SJCRH30 (cell line): ENCODE results near the gene ZNF41. TPM values are rescaled to one million over a fixed set of nuclear protein-coding genes. Genes with fewer than 3 reads are reported as not detected.

Experiments
- DNase-seq, 2 experiments: peaks; one replicate each; pipeline ENCODE4 v3.0.0-alpha.2; 2015 to 2020
- H3K27ac ChIP-seq: fragments of 250-450 bp; sonication (Bioruptor Pico); 2 replicates; pipeline ENCODE4 v1.5.1; 2020; ENCODE audit warnings: mild to moderate bottlenecking, moderate library complexity
- H3K27me3 ChIP-seq: fragments of 250-450 bp; sonication (Bioruptor Pico); 2 replicates; pipeline ENCODE4 v1.5.1; 2020; ENCODE audit warnings: mild to moderate bottlenecking, moderate library complexity
- H3K36me3 ChIP-seq: fragments of 250-450 bp; sonication (Bioruptor Pico); 2 replicates; pipeline ENCODE4 v1.5.1; 2020; ENCODE audit warnings: mild to moderate bottlenecking, moderate library complexity
- H3K4me1 ChIP-seq: fragments of 250-450 bp; sonication (Bioruptor Pico); 2 replicates; pipeline ENCODE4 v1.5.1; 2020; ENCODE audit warnings: mild to moderate bottlenecking, moderate library complexity
- H3K4me3 ChIP-seq: fragments of 250-450 bp; sonication (Bioruptor Pico); 2 replicates; pipeline ENCODE4 v1.5.1; 2020; ENCODE audit warnings: mild to moderate bottlenecking, moderate library complexity
- H3K9me3 ChIP-seq: fragments of 250-450 bp; sonication (Bioruptor Pico); replicated peaks from 2 replicates; pipeline ENCODE4 v1.5.1; 2020; ENCODE audit warnings: mild to moderate bottlenecking, moderate library complexity
- total RNA-seq: library from RNA; depleted of rRNA; stranded (reverse); fragments of >200 nt; shearing (Covaris generic); gene quantifications from 2 replicates; pipeline ENCODE4 v1.2.3, GENCODE V29; 2014

The ZNF41 gene
- total RNA-seq, 1 experiment from 2014 or later, result 7.2 TPM

GRCh38 chrX:47460561-47460960, 22.5 kb downstream of the ZNF41 start:
- H3K27me3 ChIP-seq, result no peaks in the 10 kb centered on the region
- H3K27ac ChIP-seq, result no peak overlapping the region
- no peaks in the 10 kb centered on the region for H3K4me1 ChIP-seq
- H3K9me3 ChIP-seq, result no peaks in the 10 kb centered on the region
- no peaks in the 10 kb centered on the region for H3K36me3 ChIP-seq
- H3K4me3 ChIP-seq, result no peak overlapping the region
- DNase-seq, result no peak

GRCh38 chrX:47458528-47458927, 24.5 kb downstream of the ZNF41 start:
- H3K9me3 ChIP-seq, result no peaks in the 10 kb centered on the region
- H3K27ac ChIP-seq, result no peak overlapping the region
- H3K36me3 ChIP-seq, result no peaks in the 10 kb centered on the region
- no peaks in the 10 kb centered on the region for H3K4me1 ChIP-seq
- H3K4me3 ChIP-seq, result no peak overlapping the region
- DNase-seq, result no peak
- H3K27me3 ChIP-seq, result no peaks in the 10 kb centered on the region

- Histone ChIP-seq H3K27me3 (no peaks in the 10 kb centered on the region), H3K36me3 (0 out of 2 replicates have a peak, but pooled peaks cover 3% of the 10 kb centered on the region), H3K4me3 (no peak overlapping the region), H3K27ac (no peak overlapping the region), H3K9me3 (no peaks in the 10 kb centered on the region), H3K4me1 (no peaks in the 10 kb centered on the region)
- no peak for DNase-seq
These were observed 26.9 kb downstream of the ZNF41 start for GRCh38 chrX:47456080-47456479.

DNA sequence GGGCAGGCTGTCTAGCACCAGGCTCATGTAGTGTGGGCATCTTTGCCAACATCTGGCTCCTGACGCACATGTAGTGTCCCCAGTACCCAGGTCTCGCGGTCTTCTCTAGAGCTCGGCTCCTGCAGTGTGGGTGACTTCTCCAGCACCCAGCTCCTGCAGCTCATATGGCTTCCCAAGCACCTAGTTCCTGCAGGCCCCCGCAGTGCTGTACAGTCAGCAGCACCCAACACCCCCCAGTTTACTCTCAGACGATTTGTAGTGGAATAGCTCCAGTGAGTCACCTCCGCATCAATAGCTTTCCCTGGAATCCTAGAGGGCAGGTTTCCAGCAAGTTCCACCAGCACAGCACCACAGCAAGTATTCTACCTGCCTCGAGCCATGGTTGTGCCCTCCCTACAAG, 30.9 kb downstream of the ZNF41 start:
- Histone ChIP-seq H3K36me3 (0 out of 2 replicates have a peak, but pooled peaks cover 6% of the 10 kb centered on the region), H3K9me3 (no peaks in the 10 kb centered on the region), H3K4me1 (no peaks in the 10 kb centered on the region), H3K4me3 (no peak overlapping the region), H3K27ac (no peak overlapping the region), H3K27me3 (no peaks in the 10 kb centered on the region)
- DNase-seq, result no peak

- Histone ChIP-seq H3K9me3 (no peaks in the 10 kb centered on the region), H3K36me3 (0 out of 2 replicates have a peak, but pooled peaks cover 6% of the 10 kb centered on the region), H3K4me1 (no peaks in the 10 kb centered on the region), H3K27ac (no peak overlapping the region), H3K4me3 (no peak overlapping the region), H3K27me3 (no peaks in the 10 kb centered on the region)
- no peak for DNase-seq
These were observed 34.7 kb downstream of the ZNF41 start for GRCh38 chrX:47448165-47448806.

- no peak for DNase-seq
- Histone ChIP-seq H3K4me3 (no peak overlapping the region), H3K27ac (no peak overlapping the region), H3K27me3 (no peaks in the 10 kb centered on the region), H3K36me3 (0 out of 2 replicates have a peak, but pooled peaks cover 3% of the 10 kb centered on the region), H3K9me3 (no peaks in the 10 kb centered on the region), H3K4me1 (no peaks in the 10 kb centered on the region)
These were observed 35.4 kb downstream of the ZNF41 start for GRCh38 chrX:47447607-47448006.

- no peak for DNase-seq
- no peak overlapping the region for H3K4me3 ChIP-seq
- 0 out of 2 replicates have a peak, but pooled peaks cover 3% of the 10 kb centered on the region for H3K36me3 ChIP-seq
- no peaks in the 10 kb centered on the region for H3K4me1 ChIP-seq
- no peak overlapping the region for H3K27ac ChIP-seq
- H3K27me3 ChIP-seq, result no peaks in the 10 kb centered on the region
- H3K9me3 ChIP-seq, result no peaks in the 10 kb centered on the region
These were observed 36.1 kb downstream of the ZNF41 start for GRCh38 chrX:47446971-47447370.

- Histone ChIP-seq H3K27me3 (no peaks in the 10 kb centered on the region), H3K4me3 (no peak overlapping the region), H3K4me1 (no peaks in the 10 kb centered on the region), H3K9me3 (no peaks in the 10 kb centered on the region), H3K27ac (no peak overlapping the region), H3K36me3 (0 out of 2 replicates have a peak, but pooled peaks cover 3% of the 10 kb centered on the region)
- no peak for DNase-seq
These were observed 36.6 kb downstream of the ZNF41 start for GRCh38 chrX:47446431-47446830.

- Histone ChIP-seq H3K27me3 (no peaks in the 10 kb centered on the region), H3K9me3 (no peaks in the 10 kb centered on the region), H3K4me1 (no peaks in the 10 kb centered on the region), H3K4me3 (no peak overlapping the region), H3K27ac (no peak overlapping the region), H3K36me3 (no peaks in the 10 kb centered on the region)
- DNase-seq, result no peak
These were observed 52.1 kb downstream of the ZNF41 start for GRCh38 chrX:47430925-47431324.

- no peaks in the 10 kb centered on the region for H3K27me3 ChIP-seq
- H3K4me1 ChIP-seq, result no peaks in the 10 kb centered on the region
- H3K36me3 ChIP-seq, result no peaks in the 10 kb centered on the region
- DNase-seq, result no peak
- H3K27ac ChIP-seq, result no peak overlapping the region
- H3K9me3 ChIP-seq, result no peaks in the 10 kb centered on the region
- H3K4me3 ChIP-seq, result no peak overlapping the region
These were observed 60.6 kb downstream of the ZNF41 start for GRCh38 chrX:47422444-47422843.

GRCh38 chrX:47420962-47421361, 62.1 kb downstream of the ZNF41 start:
- no peak for DNase-seq
- no peaks in the 10 kb centered on the region for H3K4me1 ChIP-seq
- no peaks in the 10 kb centered on the region for H3K9me3 ChIP-seq
- H3K4me3 ChIP-seq, result no peak overlapping the region
- no peaks in the 10 kb centered on the region for H3K36me3 ChIP-seq
- no peak overlapping the region for H3K27ac ChIP-seq
- no peaks in the 10 kb centered on the region for H3K27me3 ChIP-seq

DNA sequence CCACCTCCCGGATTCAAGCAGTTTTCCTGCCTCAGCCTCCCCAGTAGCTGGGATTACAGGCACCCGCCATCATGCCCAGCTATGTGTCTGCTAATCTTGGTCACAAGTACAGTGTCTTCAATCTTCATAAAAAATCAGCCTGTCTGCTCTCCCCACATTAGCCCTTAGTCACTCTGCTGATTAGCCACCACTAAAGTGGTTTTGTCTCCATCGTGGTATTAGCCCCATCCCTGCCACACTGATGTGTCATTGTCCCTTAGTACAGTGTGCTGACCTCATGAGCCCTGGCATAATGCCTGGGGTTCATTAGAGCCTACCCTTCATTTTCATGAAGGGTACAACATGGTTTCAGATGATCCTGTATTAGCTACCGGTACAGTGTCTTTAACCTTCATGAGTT, 62.8 kb downstream of the ZNF41 start:
- Histone ChIP-seq H3K4me3 (no peak overlapping the region), H3K36me3 (no peaks in the 10 kb centered on the region), H3K9me3 (no peaks in the 10 kb centered on the region), H3K27me3 (no peaks in the 10 kb centered on the region), H3K4me1 (no peaks in the 10 kb centered on the region), H3K27ac (no peak overlapping the region)
- DNase-seq, result no peak

DNA sequence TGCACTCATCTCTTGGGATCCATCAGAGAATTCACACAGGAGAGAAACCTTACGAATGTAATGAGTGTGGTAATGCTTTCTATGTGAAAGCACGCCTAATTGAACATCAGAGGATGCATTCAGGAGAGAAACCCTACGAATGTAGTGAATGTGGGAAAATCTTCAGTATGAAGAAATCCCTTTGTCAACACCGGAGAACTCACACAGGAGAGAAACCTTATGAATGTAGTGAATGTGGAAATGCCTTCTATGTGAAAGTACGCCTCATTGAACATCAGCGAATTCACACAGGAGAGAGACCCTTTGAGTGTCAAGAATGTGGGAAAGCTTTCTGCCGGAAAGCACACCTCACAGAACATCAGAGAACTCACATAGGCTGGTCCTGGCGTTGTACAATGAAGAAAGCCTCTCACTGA, 69.8 kb downstream of the ZNF41 start:
- H3K27me3 ChIP-seq, result no peaks in the 10 kb centered on the region
- H3K27ac ChIP-seq, result no peak overlapping the region
- no peak overlapping the region for H3K4me3 ChIP-seq
- H3K36me3 ChIP-seq, result no peaks in the 10 kb centered on the region
- H3K9me3 ChIP-seq, result no peaks in the 10 kb centered on the region; the same call in 1 of the 2 replicates
- no peak for DNase-seq
- no peaks in the 10 kb centered on the region for H3K4me1 ChIP-seq
